GM12891 (cell line): ENCODE data around the gene RPN1.

Experiments
- POLR2A ChIP-seq: IDR thresholded peaks from 2 replicates; pipeline ENCODE4 v1.6.1; 2011; ENCODE audit warnings: low read depth, low read length, control low read depth
- POLR2AphosphoS5 ChIP-seq: IDR thresholded peaks from 2 replicates; pipeline ENCODE4 v1.6.1; 2011; ENCODE audit warnings: low read depth, low read length, control low read depth
- POU2F2 ChIP-seq: IDR thresholded peaks from 2 replicates; pipeline ENCODE4 v1.6.1; 2011; ENCODE audit warnings: low read depth, mild to moderate bottlenecking, control low read depth, low read length, moderate library complexity
- SPI1 ChIP-seq: IDR thresholded peaks from 2 replicates; pipeline ENCODE4 v1.6.1; 2011; ENCODE audit warnings: low read depth, low read length, control low read depth
- TAF1 ChIP-seq: IDR thresholded peaks from 2 replicates; pipeline ENCODE4 v1.6.1; 2011; ENCODE audit warnings: low read depth, low read length, control low read depth

DNA sequence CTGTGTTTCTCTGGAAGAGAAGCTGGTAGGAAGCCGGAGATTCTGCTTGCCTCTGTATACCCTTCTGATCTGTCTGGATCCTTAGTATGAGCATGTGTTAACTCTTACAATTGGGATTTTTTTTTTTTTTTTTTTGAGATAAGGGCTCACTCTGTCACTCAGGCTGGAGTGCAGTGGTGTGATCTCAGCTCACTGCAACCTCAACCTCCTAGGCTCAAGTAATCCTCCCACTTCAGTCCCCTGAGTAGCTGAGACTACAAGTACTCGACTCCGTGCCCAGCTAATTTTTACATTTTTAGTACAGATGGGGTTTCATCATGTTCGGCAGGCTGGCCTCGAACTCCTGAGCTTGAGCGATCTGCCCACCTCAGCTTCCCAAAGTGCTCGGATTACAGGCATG is 44.5 kb downstream of the RPN1 start:
- TF ChIP-seq POLR2AphosphoS5 (no peak), POLR2A (no peak), SPI1 (no peak), TAF1 (no peak), POU2F2 (no peak)
